Gastroesophageal sphincter (tissue), 3 donors: ENCODE measurements around the gene PTPRE.

ENCODE experiments used
- POLR2AphosphoS5 ChIP-seq: sonication (generic); formaldehyde crosslinking; IDR thresholded peaks from one replicate; pipeline ENCODE4 v1.6.1; 2017; ENCODE audit warnings: antibody characterized with exemption
- TF ChIP-seq, protein P1 (sequence below), 4 experiments: fragments of 200-600 bp in 2 of 4; fragments of 450-650 bp in 2 of 4; sonication (generic) in 1 of 4; IDR thresholded peaks; one replicate each; pipeline ENCODE4 v1.5.1; 2017 to 2019; ENCODE audit warnings: antibody characterized with exemption in 4 of 4, mild to moderate bottlenecking in 2 of 4, moderate library complexity in 2 of 4

DNA sequence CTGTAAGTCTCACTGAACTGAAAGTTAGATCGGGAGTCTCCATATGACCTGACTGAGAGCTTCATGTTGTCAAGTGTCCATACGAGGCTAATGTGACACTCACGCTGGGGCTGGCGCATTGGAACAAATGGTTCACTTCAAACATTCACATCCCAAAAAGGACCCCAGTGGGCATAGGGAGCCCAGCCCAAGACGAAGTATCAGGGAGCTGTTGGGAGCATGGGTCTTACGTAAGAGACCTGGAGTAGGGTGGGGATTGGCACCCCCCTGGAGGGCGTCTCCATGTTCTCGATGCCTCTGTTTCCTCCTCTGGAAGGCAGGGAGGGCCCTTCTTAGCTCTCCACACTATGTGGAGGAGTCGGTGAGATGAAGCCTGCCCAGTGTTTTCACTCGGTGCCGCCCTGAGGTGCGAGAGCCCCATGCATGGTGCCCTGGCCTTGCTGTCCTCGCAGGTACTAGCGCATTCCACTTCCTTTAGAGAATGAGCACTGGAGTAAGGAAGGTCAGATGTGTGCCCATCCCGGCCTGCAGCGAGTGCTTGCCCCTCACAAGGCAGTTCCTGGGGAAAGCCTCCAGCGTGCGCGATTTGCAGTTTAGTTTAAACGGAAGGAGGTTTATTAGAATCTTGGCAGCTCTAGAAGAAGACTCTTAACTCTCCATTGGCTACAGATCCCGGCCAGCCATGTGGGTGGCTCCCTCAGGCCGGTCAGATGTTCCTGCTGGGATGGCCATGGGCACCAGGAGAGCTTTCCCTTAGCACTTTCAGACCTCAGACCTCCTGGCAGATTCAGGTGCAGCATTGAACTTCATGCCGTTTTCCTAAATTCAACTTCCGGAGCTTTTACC, 64.4 kb downstream of the PTPRE start:
- TF ChIP-seq, protein P1, sequence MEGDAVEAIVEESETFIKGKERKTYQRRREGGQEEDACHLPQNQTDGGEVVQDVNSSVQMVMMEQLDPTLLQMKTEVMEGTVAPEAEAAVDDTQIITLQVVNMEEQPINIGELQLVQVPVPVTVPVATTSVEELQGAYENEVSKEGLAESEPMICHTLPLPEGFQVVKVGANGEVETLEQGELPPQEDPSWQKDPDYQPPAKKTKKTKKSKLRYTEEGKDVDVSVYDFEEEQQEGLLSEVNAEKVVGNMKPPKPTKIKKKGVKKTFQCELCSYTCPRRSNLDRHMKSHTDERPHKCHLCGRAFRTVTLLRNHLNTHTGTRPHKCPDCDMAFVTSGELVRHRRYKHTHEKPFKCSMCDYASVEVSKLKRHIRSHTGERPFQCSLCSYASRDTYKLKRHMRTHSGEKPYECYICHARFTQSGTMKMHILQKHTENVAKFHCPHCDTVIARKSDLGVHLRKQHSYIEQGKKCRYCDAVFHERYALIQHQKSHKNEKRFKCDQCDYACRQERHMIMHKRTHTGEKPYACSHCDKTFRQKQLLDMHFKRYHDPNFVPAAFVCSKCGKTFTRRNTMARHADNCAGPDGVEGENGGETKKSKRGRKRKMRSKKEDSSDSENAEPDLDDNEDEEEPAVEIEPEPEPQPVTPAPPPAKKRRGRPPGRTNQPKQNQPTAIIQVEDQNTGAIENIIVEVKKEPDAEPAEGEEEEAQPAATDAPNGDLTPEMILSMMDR (IDR thresholded peaks at IDR 0.05): no peak
- TF ChIP-seq POLR2AphosphoS5: no peak
